WTC11 (cell line): ENCODE data around the gene STT3B.

ENCODE experiments used
- CREB1 ChIP-seq: sonication (generic); formaldehyde crosslinking; IDR thresholded peaks from 2 replicates; pipeline ENCODE4 v1.8.0; 2023; ENCODE audit warnings: mild to moderate bottlenecking, missing genetic modification reagents
- CTCF ChIP-seq: fragments of 200-600 bp; IDR thresholded peaks from 2 replicates; pipeline ENCODE4 v1.8.0; 2022; ENCODE audit warnings: antibody characterized with exemption
- GRHL2 ChIP-seq: fragments of 250-450 bp; sonication (Bioruptor Pico); IDR thresholded peaks from 2 replicates; pipeline ENCODE4 v1.8.0; 2022; ENCODE audit warnings: mild to moderate bottlenecking, moderate library complexity; ENCODE audit not compliant: insufficient replicate concordance, severe bottlenecking
- HMGA2 ChIP-seq: fragments of 250-450 bp; sonication (Bioruptor Pico); IDR thresholded peaks from 2 replicates; pipeline ENCODE4 v1.4.0; 2021; ENCODE audit warnings: mild to moderate bottlenecking, moderate library complexity
- MAX ChIP-seq: sonication (generic); formaldehyde crosslinking; IDR thresholded peaks from 2 replicates; pipeline ENCODE4 v1.8.0; 2022; ENCODE audit warnings: mild to moderate bottlenecking, missing genetic modification reagents
- MXD4 ChIP-seq: fragments of 250-450 bp; sonication (Bioruptor Pico); IDR thresholded peaks from 2 replicates; pipeline ENCODE4 v1.8.0; 2021; ENCODE audit warnings: mild to moderate bottlenecking, moderate library complexity, borderline replicate concordance
- PREB ChIP-seq: sonication (generic); formaldehyde crosslinking; IDR thresholded peaks from 2 replicates; pipeline ENCODE4 v1.8.1; 2022; ENCODE audit warnings: mild to moderate bottlenecking, missing genetic modification reagents, moderate library complexity, borderline replicate concordance
- SP1 ChIP-seq: sonication (generic); formaldehyde crosslinking; conservative IDR thresholded peaks from 2 replicates; pipeline ENCODE4 v1.8.1; 2022; ENCODE audit warnings: missing genetic modification reagents
- STAT6 ChIP-seq: sonication (generic); formaldehyde crosslinking; conservative IDR thresholded peaks from 2 replicates; pipeline ENCODE4 v1.8.1; 2023; ENCODE audit warnings: mild to moderate bottlenecking, low read depth, missing genetic modification reagents, moderate library complexity
- TEAD1 ChIP-seq: sonication (generic); formaldehyde crosslinking; IDR thresholded peaks from 2 replicates; pipeline ENCODE4 v1.8.0; 2022; ENCODE audit warnings: mild to moderate bottlenecking, missing genetic modification reagents
- ZBTB21 ChIP-seq: sonication (generic); formaldehyde crosslinking; IDR thresholded peaks from 2 replicates; pipeline ENCODE4 v1.8.1; 2023; ENCODE audit warnings: mild to moderate bottlenecking, missing genetic modification reagents, borderline replicate concordance
- ZNF138 ChIP-seq: sonication (generic); formaldehyde crosslinking; conservative IDR thresholded peaks from 2 replicates; pipeline ENCODE4 v1.8.1; 2022; ENCODE audit warnings: mild to moderate bottlenecking, moderate library complexity, missing genetic modification reagents
- ZNF512 ChIP-seq: sonication (generic); formaldehyde crosslinking; IDR thresholded peaks from 2 replicates; pipeline ENCODE4 v1.8.1; 2022; ENCODE audit warnings: missing genetic modification reagents, borderline replicate concordance

GRCh38 chr3:31592764-31593163 lies 60.0 kb downstream of the STT3B start:
- TF ChIP-seq ZBTB21 (CRISPR knock-in tag) (no peak), CTCF (no peak), MXD4 (CRISPR knock-in tag) (no peak), HMGA2 (CRISPR knock-in tag) (no peak), PREB (CRISPR knock-in tag) (no peak), ZNF138 (CRISPR knock-in tag) (no peak), SP1 (no peak), GRHL2 (CRISPR knock-in tag) (no peak), CREB1 (CRISPR knock-in tag) (no peak), STAT6 (CRISPR knock-in tag) (no peak), ZNF512 (no peak), TEAD1 (CRISPR knock-in tag) (no peak), MAX (CRISPR knock-in tag) (no peak)
